NCI-H2029 (cell line): ENCODE measurements around the gene ANKRD17.

Experiments used
- DNase-seq: peaks from one replicate; lab custom pipeline; 2025; lab: John Stamatoyannopoulos, UW

ANKRD17 gene

GRCh38 chr4:73129319-73129718 lies 129.3 kb downstream of the ANKRD17 start:
- no peak for DNase-seq

GRCh38 chr4:73127839-73128453 lies 130.7 kb downstream of the ANKRD17 start:
- no peak for DNase-seq

- no peak for DNase-seq
Measured at GRCh38 chr4:73109493-73109892, 149.1 kb downstream of the ANKRD17 start.

- no peak for DNase-seq
Measured at GRCh38 chr4:73104695-73105094, 153.9 kb downstream of the ANKRD17 start.

- no peak for DNase-seq
Measured at GRCh38 chr4:73103799-73104503, 154.6 kb downstream of the ANKRD17 start.

GRCh38 chr4:73099143-73099542 lies 159.5 kb downstream of the ANKRD17 start:
- no peak for DNase-seq

- DNase-seq = no peak
Measured at GRCh38 chr4:73098713-73099112, 159.9 kb downstream of the ANKRD17 start.

- DNase-seq = no peak
Measured at GRCh38 chr4:73098016-73098415, 160.6 kb downstream of the ANKRD17 start.

- no peak for DNase-seq
Measured at GRCh38 chr4:73092868-73093267, 165.7 kb downstream of the ANKRD17 start.

- no peak for DNase-seq
Measured at GRCh38 chr4:73090738-73091137, 167.9 kb downstream of the ANKRD17 start.

- no peak for DNase-seq
Measured at GRCh38 chr4:73087871-73088270, 170.7 kb downstream of the ANKRD17 start.

- DNase-seq = no peak
Measured at GRCh38 chr4:73086095-73086868, 172.3 kb downstream of the ANKRD17 start.

GRCh38 chr4:73080789-73081188 lies 177.8 kb downstream of the ANKRD17 start:
- no peak for DNase-seq

- no peak for DNase-seq
Measured at GRCh38 chr4:73075832-73076231, 182.8 kb downstream of the ANKRD17 start.

GRCh38 chr4:73070074-73070390 lies 188.6 kb downstream of the ANKRD17 start:
- DNase-seq = peak; percentile 59

- DNase-seq = peak; percentile 95
Measured at GRCh38 chr4:73069338-73070073, 189.1 kb downstream of the ANKRD17 start, which contains the start of gene COX18. Gene COX18, minus strand, starts transcription at chr4:73069716. Its CDS starts 67 bp downstream, at chr4:73069649.

GRCh38 chr4:73068491-73069337 lies 189.9 kb downstream of the ANKRD17 start:
- DNase-seq = peak; percentile 8

GRCh38 chr4:73067971-73068394 lies 190.6 kb downstream of the ANKRD17 start:
- DNase-seq = no peak

GRCh38 chr4:73066928-73067327 lies 191.7 kb downstream of the ANKRD17 start:
- DNase-seq = no peak

GRCh38 chr4:73066445-73066844 lies 192.2 kb downstream of the ANKRD17 start:
- DNase-seq = no peak

- no peak for DNase-seq
Measured at GRCh38 chr4:73064536-73064935, 194.1 kb downstream of the ANKRD17 start.
